ENCODE results near the gene NTM. TPM values are rescaled to one million over a fixed set of nuclear protein-coding genes. Genes with fewer than 3 reads are reported as not detected.
A peak's percentile ranks its signal among the peaks of the same experiment; 100 is the strongest.

The NTM gene
- total RNA-seq, 4 donors from 2014 or later = 0.21 to 3.2 (median 0.84) TPM

- intact Hi-C loops (cut with DNase I) = no loop called here
- no peak overlapping the region for H3K27ac ChIP-seq
- H3K36me3 ChIP-seq = no peaks in the 10 kb centered on the region
- H3K4me1 ChIP-seq = peaks cover 0 to 17% (median 4%) of the 10 kb centered on the region in 3 donors
- TF ChIP-seq POLR2A (IDR thresholded peaks at IDR 0.05) (no peak), CTCF (IDR thresholded peaks at IDR 0.05) (no peak)
- H3K9me3 ChIP-seq = no peaks in the 10 kb centered on the region
- peak overlapping the region in 2 of 4 donors; percentile 13 to 39 for H3K4me3 ChIP-seq
- no peak for DNase-seq
- 11 to 18% methylated on average over 25 to 26 of the region's 26 CpGs for WGBS, 2 donors
- H3K27me3 ChIP-seq = peaks cover 0 to 67% (median 3%) of the 10 kb centered on the region in 4 donors
Measured at GRCh38 chr11:131370901-131371790, 731 bp downstream of the NTM start.

GRCh38 chr11:131371791-131372104, 1.3 kb downstream of the NTM start:
- Histone ChIP-seq H3K4me1 (peaks cover 0 to 17% (median 4%) of the 10 kb centered on the region in 3 donors), H3K9me3 (no peaks in the 10 kb centered on the region), H3K4me3 (peak overlapping the region in 1 of 4 donors; percentile 13), H3K27ac (no peak overlapping the region), H3K27me3 (peaks cover 0 to 67% (median 3%) of the 10 kb centered on the region in 4 donors), H3K36me3 (no peaks in the 10 kb centered on the region)
- TF ChIP-seq CTCF (IDR thresholded peaks at IDR 0.05) (no peak), POLR2A (IDR thresholded peaks at IDR 0.05) (no peak)
- WGBS, 2 donors = 0 to 27% methylated on average over 2 to 3 of the region's 7 CpGs
- no peak for DNase-seq
- intact Hi-C loops (cut with DNase I) = no loop called here

GRCh38 chr11:131372234-131372962, 2.0 kb downstream of the NTM start:
- Histone ChIP-seq H3K4me1 (peaks cover 0 to 17% (median 4%) of the 10 kb centered on the region in 3 donors), H3K27ac (no peak overlapping the region), H3K4me3 (no peak overlapping the region), H3K9me3 (no peaks in the 10 kb centered on the region), H3K36me3 (no peaks in the 10 kb centered on the region), H3K27me3 (peaks cover 0 to 67% (median 3%) of the 10 kb centered on the region in 4 donors)
- no peak for TF ChIP-seq POLR2A (IDR thresholded peaks at IDR 0.05)
- no peak for TF ChIP-seq CTCF (IDR thresholded peaks at IDR 0.05)
- no peak for DNase-seq
- intact Hi-C loops (cut with DNase I) = no loop called here
- 77 to 80% methylated on average over 9 to 10 of the region's 10 CpGs for WGBS, 2 donors

GRCh38 chr11:131373095-131373725, 2.8 kb downstream of the NTM start:
- Histone ChIP-seq H3K4me3 (no peak overlapping the region), H3K27ac (no peak overlapping the region), H3K36me3 (no peaks in the 10 kb centered on the region), H3K9me3 (no peaks in the 10 kb centered on the region), H3K27me3 (peaks cover 0 to 67% (median 3%) of the 10 kb centered on the region in 4 donors), H3K4me1 (peaks cover 0 to 17% (median 4%) of the 10 kb centered on the region in 3 donors)
- no peak for DNase-seq
- 50 to 55% methylated on average over 9 of the region's 9 CpGs for WGBS, 2 donors
- no peak for TF ChIP-seq POLR2A (IDR thresholded peaks at IDR 0.05)
- no peak for TF ChIP-seq CTCF (IDR thresholded peaks at IDR 0.05)
- intact Hi-C loops (cut with DNase I) = no loop called here

Data from esophagus squamous epithelium (tissue), 5 donors.